A673 (cell line): ENCODE measurements around the gene PRR22.

Source experiments
- CTCF ChIP-seq: fragments of 300-800, 200-600 bp; sonication (generic); conservative IDR thresholded peaks from 2 replicates; pipeline ENCODE4 v1.5.1; 2017; ENCODE audit warnings: low read depth, mild to moderate bottlenecking, antibody characterized with exemption, low read length, moderate library complexity, mixed read lengths
- EZH2 ChIP-seq: fragments of 200-600 bp; sonication (generic); IDR thresholded peaks from 2 replicates; pipeline ENCODE4 v1.6.1; 2017; ENCODE audit warnings: borderline replicate concordance, low read depth, mild to moderate bottlenecking, mixed read lengths, antibody characterized with exemption, low read length; ENCODE audit not compliant: poor library complexity, severe bottlenecking

GRCh38 chr19:5782322-5782721 is 2.2 kb downstream of the PRR22 start:
- TF ChIP-seq EZH2 (no peak), CTCF (no peak)
